ENCODE results near the gene DOP1B.
"Not testable (repeated sequence)": the region's sequence is repeated elsewhere in the genome, so short reads cannot be mapped to it uniquely, and the experiment has no call there.

The DOP1B gene

DNA sequence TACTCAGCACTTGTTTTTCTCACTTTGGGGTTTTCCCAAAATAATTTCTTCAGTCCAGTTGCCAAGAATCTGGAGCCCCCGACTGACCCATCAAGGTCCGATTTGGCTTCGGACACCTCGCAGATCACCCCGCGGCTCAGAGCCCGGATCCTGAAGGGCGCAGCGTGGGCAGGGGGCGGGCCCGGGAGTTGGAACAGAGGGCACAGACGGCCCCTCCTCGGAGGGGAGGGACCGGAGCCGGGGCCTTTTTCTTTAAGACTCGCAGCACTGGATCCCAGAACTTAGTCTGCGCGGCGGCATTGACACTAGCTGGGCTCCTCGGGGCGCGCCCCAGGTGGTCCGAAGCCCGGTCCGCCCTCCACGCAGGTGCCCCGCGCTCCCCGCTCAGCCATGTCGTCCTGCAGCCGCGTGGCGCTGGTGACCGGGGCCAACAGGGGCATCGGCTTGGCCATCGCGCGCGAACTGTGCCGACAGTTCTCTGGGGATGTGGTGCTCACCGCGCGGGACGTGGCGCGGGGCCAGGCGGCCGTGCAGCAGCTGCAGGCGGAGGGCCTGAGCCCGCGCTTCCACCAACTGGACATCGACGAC lies 21.7 kb upstream of the DOP1B start, which contains the start of gene CBR3:
CBR3 (plus strand) TSS at position 277 of the 588 bp plus-strand sequence; CDS start at position 391, 114 bp downstream.
- Histone ChIP-seq H3K27me3 (ENCODE audit: control insufficient read depth in 2 of 2, insufficient read depth in 2 of 2, low read length in 2 of 2) (no peaks in the 10 kb centered on the region), H3K4me1 (ENCODE audit: control insufficient read depth in 2 of 2, insufficient read depth in 2 of 2, low read length in 2 of 2) (peaks cover 13 to 15% of the 10 kb centered on the region in 2 donors), H3K9ac (ENCODE audit: low read depth in 1 of 2, low read length in 2 of 2) (peak within 1 kb of the TSS; percentile 58 to 66), H3K9me3 (ENCODE audit: control insufficient read depth in 2 of 2, low read length in 2 of 2) (no peaks in the 10 kb centered on the region), H3K4me3 (ENCODE audit: low read length in 2 of 2) (peak within 1 kb of the TSS; percentile 69 to 83), H3K36me3 (ENCODE audit: control insufficient read depth in 2 of 2, insufficient read depth in 2 of 2, low read length in 2 of 2) (no peaks in the 10 kb centered on the region), H3K27ac (ENCODE audit: low read depth in 2 of 2, low read length in 2 of 2) (peak within 1 kb of the TSS; percentile 75 to 88)

GRCh38 chr21:36135391-36136102 lies 21.1 kb upstream of the DOP1B start:
- H3K36me3 ChIP-seq (ENCODE audit: control insufficient read depth in 2 of 2, insufficient read depth in 2 of 2, low read length in 2 of 2): no peaks in the 10 kb centered on the region
- H3K4me1 ChIP-seq (ENCODE audit: control insufficient read depth in 2 of 2, insufficient read depth in 2 of 2, low read length in 2 of 2): peaks cover 13 to 15% of the 10 kb centered on the region in 2 donors
- H3K9me3 ChIP-seq (ENCODE audit: control insufficient read depth in 2 of 2, low read length in 2 of 2): no peaks in the 10 kb centered on the region
- peak overlapping the region; percentile 75 to 88 for H3K27ac ChIP-seq (ENCODE audit: low read depth in 2 of 2, low read length in 2 of 2)
- H3K27me3 ChIP-seq (ENCODE audit: control insufficient read depth in 2 of 2, insufficient read depth in 2 of 2, low read length in 2 of 2): no peaks in the 10 kb centered on the region
- H3K9ac ChIP-seq (ENCODE audit: low read depth in 1 of 2, low read length in 2 of 2): peak overlapping the region; percentile 58 to 66
- peak overlapping the region; percentile 69 to 83 for H3K4me3 ChIP-seq (ENCODE audit: low read length in 2 of 2)

GRCh38 chr21:36139791-36140190 lies 16.8 kb upstream of the DOP1B start:
- not testable (repeated sequence) for H3K4me3 ChIP-seq (ENCODE audit: low read length in 2 of 2); H3K27me3 ChIP-seq (ENCODE audit: control insufficient read depth in 2 of 2, insufficient read depth in 2 of 2, low read length in 2 of 2); H3K27ac ChIP-seq (ENCODE audit: low read depth in 2 of 2, low read length in 2 of 2); H3K36me3 ChIP-seq (ENCODE audit: control insufficient read depth in 2 of 2, insufficient read depth in 2 of 2, low read length in 2 of 2); H3K9ac ChIP-seq (ENCODE audit: low read depth in 1 of 2, low read length in 2 of 2); H3K9me3 ChIP-seq (ENCODE audit: control insufficient read depth in 2 of 2, low read length in 2 of 2)
- H3K4me1 ChIP-seq (ENCODE audit: control insufficient read depth in 2 of 2, insufficient read depth in 2 of 2, low read length in 2 of 2): peaks cover 15 to 19% of the 10 kb centered on the region in 2 donors

DNA sequence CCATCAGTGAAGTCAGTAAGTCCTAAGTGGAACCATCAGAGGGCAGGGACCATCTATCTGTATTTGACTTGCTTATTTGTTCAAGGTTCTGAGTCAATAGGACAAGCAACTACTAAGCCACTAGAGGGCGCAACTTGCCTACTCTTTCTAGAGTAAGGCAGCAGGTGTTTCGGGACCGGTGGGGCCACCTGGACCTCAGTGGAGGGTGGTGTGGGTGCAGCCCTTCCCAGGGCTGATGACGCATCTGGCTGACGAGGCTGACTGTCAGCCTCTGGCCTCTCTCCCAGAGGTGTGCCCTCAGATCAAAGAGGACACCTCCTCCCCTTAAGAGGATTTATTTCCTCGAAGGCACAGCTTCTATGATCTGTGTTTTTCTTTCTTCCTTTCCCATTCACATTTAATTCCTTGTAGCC lies 15.1 kb upstream of the DOP1B start:
- Histone ChIP-seq H3K9ac (ENCODE audit: low read depth in 1 of 2, low read length in 2 of 2) (peak overlapping the region; percentile 53 to 57), H3K36me3 (ENCODE audit: control insufficient read depth in 2 of 2, insufficient read depth in 2 of 2, low read length in 2 of 2) (peaks cover 0 to 3% of the 10 kb centered on the region in 2 donors), H3K9me3 (ENCODE audit: control insufficient read depth in 2 of 2, low read length in 2 of 2) (no peaks in the 10 kb centered on the region), H3K4me3 (ENCODE audit: low read length in 2 of 2) (peak overlapping the region in 1 of 2 donors; percentile 15), H3K4me1 (ENCODE audit: control insufficient read depth in 2 of 2, insufficient read depth in 2 of 2, low read length in 2 of 2) (peaks cover 8 to 11% of the 10 kb centered on the region in 2 donors), H3K27ac (ENCODE audit: low read depth in 2 of 2, low read length in 2 of 2) (peak overlapping the region; percentile 91 to 93), H3K27me3 (ENCODE audit: control insufficient read depth in 2 of 2, insufficient read depth in 2 of 2, low read length in 2 of 2) (no peaks in the 10 kb centered on the region)

GRCh38 chr21:36144233-36144632 lies 12.4 kb upstream of the DOP1B start:
- not testable (repeated sequence) for H3K9me3 ChIP-seq (ENCODE audit: control insufficient read depth in 2 of 2, low read length in 2 of 2); H3K27ac ChIP-seq (ENCODE audit: low read depth in 2 of 2, low read length in 2 of 2); H3K27me3 ChIP-seq (ENCODE audit: control insufficient read depth in 2 of 2, insufficient read depth in 2 of 2, low read length in 2 of 2); H3K9ac ChIP-seq (ENCODE audit: low read depth in 1 of 2, low read length in 2 of 2); H3K36me3 ChIP-seq (ENCODE audit: control insufficient read depth in 2 of 2, insufficient read depth in 2 of 2, low read length in 2 of 2); H3K4me3 ChIP-seq (ENCODE audit: low read length in 2 of 2)
- peaks cover 8 to 11% of the 10 kb centered on the region in 2 donors for H3K4me1 ChIP-seq (ENCODE audit: control insufficient read depth in 2 of 2, insufficient read depth in 2 of 2, low read length in 2 of 2)

DNA sequence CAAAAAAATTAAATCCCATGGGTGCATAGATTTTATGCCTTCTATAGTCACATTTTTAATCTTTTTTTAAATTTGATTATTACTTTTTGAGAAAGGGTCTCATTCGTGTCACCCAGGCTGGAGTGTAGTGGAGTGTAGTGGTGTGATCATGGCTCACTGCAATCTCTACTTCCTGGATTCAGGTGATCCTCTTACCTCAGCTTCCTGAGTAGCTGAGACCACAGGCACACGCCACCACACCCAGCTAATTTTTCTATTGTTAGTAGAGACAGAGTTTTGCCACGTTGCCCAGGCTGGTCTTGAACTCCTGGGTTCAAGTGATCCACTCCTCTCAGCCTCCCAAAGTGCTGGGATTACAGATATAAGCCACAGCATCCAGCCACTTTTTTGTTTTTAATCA lies 11.4 kb upstream of the DOP1B start:
- H3K27me3 ChIP-seq (ENCODE audit: control insufficient read depth in 2 of 2, insufficient read depth in 2 of 2, low read length in 2 of 2): no peaks in the 10 kb centered on the region
- no peaks in the 10 kb centered on the region for H3K9me3 ChIP-seq (ENCODE audit: control insufficient read depth in 2 of 2, low read length in 2 of 2)
- no peak overlapping the region for H3K9ac ChIP-seq (ENCODE audit: low read depth in 1 of 2, low read length in 2 of 2)
- H3K36me3 ChIP-seq (ENCODE audit: control insufficient read depth in 2 of 2, insufficient read depth in 2 of 2, low read length in 2 of 2): peaks cover 0 to 3% of the 10 kb centered on the region in 2 donors
- H3K4me1 ChIP-seq (ENCODE audit: control insufficient read depth in 2 of 2, insufficient read depth in 2 of 2, low read length in 2 of 2): peaks cover 12% of the 10 kb centered on the region in 2 donors
- no peak overlapping the region for H3K27ac ChIP-seq (ENCODE audit: low read depth in 2 of 2, low read length in 2 of 2)
- H3K4me3 ChIP-seq (ENCODE audit: low read length in 2 of 2): no peak overlapping the region

GRCh38 chr21:36147911-36148310 lies 8.7 kb upstream of the DOP1B start:
- H3K9me3 ChIP-seq (ENCODE audit: control insufficient read depth in 2 of 2, low read length in 2 of 2): no peaks in the 10 kb centered on the region
- H3K9ac ChIP-seq (ENCODE audit: low read depth in 1 of 2, low read length in 2 of 2): no peak overlapping the region
- no peaks in the 10 kb centered on the region for H3K27me3 ChIP-seq (ENCODE audit: control insufficient read depth in 2 of 2, insufficient read depth in 2 of 2, low read length in 2 of 2)
- peaks cover 5 to 9% of the 10 kb centered on the region in 2 donors for H3K4me1 ChIP-seq (ENCODE audit: control insufficient read depth in 2 of 2, insufficient read depth in 2 of 2, low read length in 2 of 2)
- peaks cover 0 to 3% of the 10 kb centered on the region in 2 donors for H3K36me3 ChIP-seq (ENCODE audit: control insufficient read depth in 2 of 2, insufficient read depth in 2 of 2, low read length in 2 of 2)
- no peak overlapping the region for H3K27ac ChIP-seq (ENCODE audit: low read depth in 2 of 2, low read length in 2 of 2)
- H3K4me3 ChIP-seq (ENCODE audit: low read length in 2 of 2): no peak overlapping the region

- H3K27me3 ChIP-seq (ENCODE audit: control insufficient read depth in 2 of 2, insufficient read depth in 2 of 2, low read length in 2 of 2): no peaks in the 10 kb centered on the region
- peaks cover 8 to 9% of the 10 kb centered on the region in 2 donors for H3K4me1 ChIP-seq (ENCODE audit: control insufficient read depth in 2 of 2, insufficient read depth in 2 of 2, low read length in 2 of 2)
- no peak overlapping the region for H3K27ac ChIP-seq (ENCODE audit: low read depth in 2 of 2, low read length in 2 of 2)
- H3K36me3 ChIP-seq (ENCODE audit: control insufficient read depth in 2 of 2, insufficient read depth in 2 of 2, low read length in 2 of 2): peaks cover 0 to under 1% of the 10 kb centered on the region in 2 donors
- H3K9ac ChIP-seq (ENCODE audit: low read depth in 1 of 2, low read length in 2 of 2): no peak overlapping the region
- H3K4me3 ChIP-seq (ENCODE audit: low read length in 2 of 2): no peak overlapping the region
- no peaks in the 10 kb centered on the region for H3K9me3 ChIP-seq (ENCODE audit: control insufficient read depth in 2 of 2, low read length in 2 of 2)
These were observed 7.7 kb upstream of the DOP1B start for GRCh38 chr21:36148886-36149285.

- Histone ChIP-seq H3K36me3 (ENCODE audit: control insufficient read depth in 2 of 2, insufficient read depth in 2 of 2, low read length in 2 of 2) (no peaks in the 10 kb centered on the region), H3K4me3 (ENCODE audit: low read length in 2 of 2) (no peak overlapping the region), H3K9ac (ENCODE audit: low read depth in 1 of 2, low read length in 2 of 2) (peak overlapping the region in 1 of 2 donors; percentile 23), H3K4me1 (ENCODE audit: control insufficient read depth in 2 of 2, insufficient read depth in 2 of 2, low read length in 2 of 2) (peaks cover 10 to 11% of the 10 kb centered on the region in 2 donors), H3K27ac (ENCODE audit: low read depth in 2 of 2, low read length in 2 of 2) (peak overlapping the region; percentile 50 to 77), H3K27me3 (ENCODE audit: control insufficient read depth in 2 of 2, insufficient read depth in 2 of 2, low read length in 2 of 2) (no peaks in the 10 kb centered on the region), H3K9me3 (ENCODE audit: control insufficient read depth in 2 of 2, low read length in 2 of 2) (no peaks in the 10 kb centered on the region)
These were observed 6.6 kb upstream of the DOP1B start for GRCh38 chr21:36149788-36150711.
